ENCODE measurements around the gene CDH18.

DNA sequence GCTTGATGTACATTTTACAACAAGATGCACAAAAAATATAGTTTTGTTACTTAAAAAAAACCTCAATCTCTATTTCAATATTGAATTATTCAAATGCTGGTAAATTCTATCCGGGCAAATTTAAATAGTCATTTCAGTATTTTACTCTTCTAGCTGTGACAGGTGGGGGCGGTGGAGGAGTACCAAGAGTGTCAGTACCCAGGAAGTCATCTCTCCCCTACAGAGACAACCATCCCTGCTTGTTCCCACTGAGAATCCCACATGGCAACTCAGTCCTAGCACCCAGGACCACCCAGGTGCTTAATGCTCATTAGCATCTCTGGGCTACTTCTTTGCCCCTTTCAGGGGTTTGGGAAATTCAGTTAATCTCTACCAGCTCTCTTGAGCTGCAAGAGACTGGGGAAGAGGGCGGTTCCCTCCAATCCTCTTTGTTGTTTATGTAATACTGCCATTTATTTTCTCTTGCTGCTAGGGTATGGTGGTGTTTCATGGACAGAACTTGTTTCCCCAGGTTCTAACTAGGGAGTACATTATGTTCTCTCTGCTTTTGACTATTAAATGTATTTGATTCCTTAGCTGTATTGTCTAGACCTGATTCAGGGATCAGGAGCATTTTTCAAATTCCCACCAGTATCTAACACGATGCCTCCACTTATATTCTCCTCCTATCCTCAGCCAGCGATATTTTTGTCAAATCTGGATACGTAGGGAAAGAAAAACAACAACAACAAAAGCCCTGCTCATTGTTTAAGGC, 122.5 kb downstream of the CDH18 start:
- TF ChIP-seq, protein P1, sequence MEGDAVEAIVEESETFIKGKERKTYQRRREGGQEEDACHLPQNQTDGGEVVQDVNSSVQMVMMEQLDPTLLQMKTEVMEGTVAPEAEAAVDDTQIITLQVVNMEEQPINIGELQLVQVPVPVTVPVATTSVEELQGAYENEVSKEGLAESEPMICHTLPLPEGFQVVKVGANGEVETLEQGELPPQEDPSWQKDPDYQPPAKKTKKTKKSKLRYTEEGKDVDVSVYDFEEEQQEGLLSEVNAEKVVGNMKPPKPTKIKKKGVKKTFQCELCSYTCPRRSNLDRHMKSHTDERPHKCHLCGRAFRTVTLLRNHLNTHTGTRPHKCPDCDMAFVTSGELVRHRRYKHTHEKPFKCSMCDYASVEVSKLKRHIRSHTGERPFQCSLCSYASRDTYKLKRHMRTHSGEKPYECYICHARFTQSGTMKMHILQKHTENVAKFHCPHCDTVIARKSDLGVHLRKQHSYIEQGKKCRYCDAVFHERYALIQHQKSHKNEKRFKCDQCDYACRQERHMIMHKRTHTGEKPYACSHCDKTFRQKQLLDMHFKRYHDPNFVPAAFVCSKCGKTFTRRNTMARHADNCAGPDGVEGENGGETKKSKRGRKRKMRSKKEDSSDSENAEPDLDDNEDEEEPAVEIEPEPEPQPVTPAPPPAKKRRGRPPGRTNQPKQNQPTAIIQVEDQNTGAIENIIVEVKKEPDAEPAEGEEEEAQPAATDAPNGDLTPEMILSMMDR (conservative IDR thresholded peaks at IDR 0.05; ENCODE audit: low read depth, low read length): no peak
- no peak for TF ChIP-seq POLR2A (IDR thresholded peaks at IDR 0.05; ENCODE audit: low read depth, low read length)
- TF ChIP-seq, protein P2, sequence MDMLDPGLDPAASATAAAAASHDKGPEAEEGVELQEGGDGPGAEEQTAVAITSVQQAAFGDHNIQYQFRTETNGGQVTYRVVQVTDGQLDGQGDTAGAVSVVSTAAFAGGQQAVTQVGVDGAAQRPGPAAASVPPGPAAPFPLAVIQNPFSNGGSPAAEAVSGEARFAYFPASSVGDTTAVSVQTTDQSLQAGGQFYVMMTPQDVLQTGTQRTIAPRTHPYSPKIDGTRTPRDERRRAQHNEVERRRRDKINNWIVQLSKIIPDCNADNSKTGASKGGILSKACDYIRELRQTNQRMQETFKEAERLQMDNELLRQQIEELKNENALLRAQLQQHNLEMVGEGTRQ (IDR thresholded peaks at IDR 0.05; ENCODE audit: low read depth, low read length): no peak
- no peak for TF ChIP-seq RFX5 (IDR thresholded peaks at IDR 0.05; ENCODE audit: low read depth, low read length)
- no peak for TF ChIP-seq NFE2L2 (IDR thresholded peaks at IDR 0.05; ENCODE audit: low read depth, low read length)
- no peak for TF ChIP-seq CEBPB (IDR thresholded peaks at IDR 0.05; ENCODE audit: low read depth, low read length)
- no peak for TF ChIP-seq SMC3 (IDR thresholded peaks at IDR 0.05; ENCODE audit: low read depth, low read length)
- TF ChIP-seq, protein P3, sequence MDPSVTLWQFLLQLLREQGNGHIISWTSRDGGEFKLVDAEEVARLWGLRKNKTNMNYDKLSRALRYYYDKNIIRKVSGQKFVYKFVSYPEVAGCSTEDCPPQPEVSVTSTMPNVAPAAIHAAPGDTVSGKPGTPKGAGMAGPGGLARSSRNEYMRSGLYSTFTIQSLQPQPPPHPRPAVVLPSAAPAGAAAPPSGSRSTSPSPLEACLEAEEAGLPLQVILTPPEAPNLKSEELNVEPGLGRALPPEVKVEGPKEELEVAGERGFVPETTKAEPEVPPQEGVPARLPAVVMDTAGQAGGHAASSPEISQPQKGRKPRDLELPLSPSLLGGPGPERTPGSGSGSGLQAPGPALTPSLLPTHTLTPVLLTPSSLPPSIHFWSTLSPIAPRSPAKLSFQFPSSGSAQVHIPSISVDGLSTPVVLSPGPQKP (IDR thresholded peaks at IDR 0.05; ENCODE audit: borderline replicate concordance, low read depth, low read length): no peak
- TF ChIP-seq RAD21 (IDR thresholded peaks at IDR 0.05; ENCODE audit: low read length): no peak
